Glutamatergic neuron (in vitro differentiated cells): ENCODE results near the gene UMAD1. TPM values are rescaled to one million over a fixed set of nuclear protein-coding genes. Genes with fewer than 3 reads are reported as not detected.

ENCODE experiments used
- DNase-seq: peaks from one replicate; pipeline ENCODE4 v3.0.0; 2022
- H3K27ac Mint-ChIP-seq: one replicate; pipeline ENCODE4 v1.8.0; 2020; ENCODE audit warnings: mild to moderate bottlenecking, mixed read lengths, inconsistent platforms; ENCODE audit not compliant: unreplicated experiment
- H3K27me3 Mint-ChIP-seq: one replicate; pipeline ENCODE4 v1.8.0; 2020; ENCODE audit warnings: mild to moderate bottlenecking, moderate library complexity, mixed read lengths, inconsistent platforms; ENCODE audit not compliant: unreplicated experiment
- H3K36me3 Mint-ChIP-seq: one replicate; pipeline ENCODE4 v1.8.0; 2020; ENCODE audit warnings: mild to moderate bottlenecking, mixed read lengths, inconsistent platforms; ENCODE audit not compliant: unreplicated experiment
- H3K4me1 Mint-ChIP-seq: one replicate; pipeline ENCODE4 v1.8.0; 2020; ENCODE audit warnings: mild to moderate bottlenecking, low read depth, mixed read lengths, inconsistent platforms; ENCODE audit not compliant: unreplicated experiment
- H3K4me3 Mint-ChIP-seq: one replicate; pipeline ENCODE4 v1.8.0; 2020; ENCODE audit warnings: mild to moderate bottlenecking, mixed read lengths, inconsistent platforms; ENCODE audit not compliant: unreplicated experiment
- H3K9me3 Mint-ChIP-seq: one replicate; pipeline ENCODE4 v1.8.0; 2020; ENCODE audit warnings: mild to moderate bottlenecking, moderate library complexity, mixed read lengths, inconsistent platforms; ENCODE audit not compliant: unreplicated experiment
- total RNA-seq: library from RNA; stranded (reverse); fragmentation: NEBNext Ultra II Directional; extraction: Animal tissue kit (Norgen Biotek cat#: 25700); gene quantifications from one replicate; pipeline ENCODE4 v1.2.1, GENCODE V29; 2021; ENCODE audit not compliant: unreplicated experiment
- TF ChIP-seq, protein P1 (sequence below): fragments of 200-600 bp; sonication (generic); IDR thresholded peaks from one replicate; pipeline ENCODE4 v1.5.0; 2021; ENCODE audit not compliant: partially characterized antibody, unreplicated experiment

The UMAD1 gene
- total RNA-seq, 1 donor from 2014 or later: 5.2 TPM

DNA sequence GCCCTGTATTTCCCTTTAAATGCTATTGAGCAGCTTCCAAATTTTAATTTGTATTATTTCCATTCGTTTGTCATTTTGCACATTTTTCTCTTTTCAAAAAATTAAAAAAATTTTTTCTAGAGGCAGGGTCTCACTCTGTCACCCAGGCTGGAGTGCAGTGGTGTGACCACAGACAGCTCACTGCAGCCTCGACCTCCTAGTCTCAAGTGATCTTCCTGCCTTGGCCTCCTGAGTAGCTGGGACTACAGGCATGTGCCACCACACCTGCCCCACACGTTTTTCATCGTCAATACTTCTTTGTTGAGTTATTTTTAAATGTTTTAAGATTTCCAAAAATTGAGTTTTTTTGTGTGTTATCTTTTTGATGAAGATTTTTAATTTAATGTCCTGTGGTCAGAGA, 73.2 kb downstream of the UMAD1 start:
- TF ChIP-seq, protein P1, sequence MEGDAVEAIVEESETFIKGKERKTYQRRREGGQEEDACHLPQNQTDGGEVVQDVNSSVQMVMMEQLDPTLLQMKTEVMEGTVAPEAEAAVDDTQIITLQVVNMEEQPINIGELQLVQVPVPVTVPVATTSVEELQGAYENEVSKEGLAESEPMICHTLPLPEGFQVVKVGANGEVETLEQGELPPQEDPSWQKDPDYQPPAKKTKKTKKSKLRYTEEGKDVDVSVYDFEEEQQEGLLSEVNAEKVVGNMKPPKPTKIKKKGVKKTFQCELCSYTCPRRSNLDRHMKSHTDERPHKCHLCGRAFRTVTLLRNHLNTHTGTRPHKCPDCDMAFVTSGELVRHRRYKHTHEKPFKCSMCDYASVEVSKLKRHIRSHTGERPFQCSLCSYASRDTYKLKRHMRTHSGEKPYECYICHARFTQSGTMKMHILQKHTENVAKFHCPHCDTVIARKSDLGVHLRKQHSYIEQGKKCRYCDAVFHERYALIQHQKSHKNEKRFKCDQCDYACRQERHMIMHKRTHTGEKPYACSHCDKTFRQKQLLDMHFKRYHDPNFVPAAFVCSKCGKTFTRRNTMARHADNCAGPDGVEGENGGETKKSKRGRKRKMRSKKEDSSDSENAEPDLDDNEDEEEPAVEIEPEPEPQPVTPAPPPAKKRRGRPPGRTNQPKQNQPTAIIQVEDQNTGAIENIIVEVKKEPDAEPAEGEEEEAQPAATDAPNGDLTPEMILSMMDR: no peak
- DNase-seq: no peak
- no peaks in the 10 kb centered on the region for H3K36me3 Mint-ChIP-seq
- no peaks in the 10 kb centered on the region for H3K9me3 Mint-ChIP-seq
- H3K4me1 Mint-ChIP-seq: peaks cover 8% of the 10 kb centered on the region
- H3K27ac Mint-ChIP-seq: no peak overlapping the region
- H3K27me3 Mint-ChIP-seq: peaks cover 2% of the 10 kb centered on the region
- H3K4me3 Mint-ChIP-seq: no peak overlapping the region

DNA sequence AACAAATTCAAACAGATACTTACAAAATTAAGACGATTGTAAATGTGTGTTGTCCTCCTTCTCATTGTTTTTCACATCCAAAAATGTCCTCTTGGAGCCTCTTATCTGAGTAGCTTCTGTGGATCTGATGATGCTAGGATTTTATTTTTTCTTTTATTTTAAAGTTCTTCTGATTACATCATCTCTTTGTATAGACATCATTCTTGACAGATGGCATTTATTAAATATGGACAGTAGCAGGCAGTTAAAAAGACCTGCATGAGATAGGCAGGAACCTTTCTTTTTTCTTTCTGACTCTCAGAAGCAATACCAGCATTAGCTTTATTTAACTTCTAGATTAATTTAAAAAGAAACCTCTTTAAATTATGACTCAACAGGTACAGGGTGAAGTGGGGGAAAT, 77.9 kb downstream of the UMAD1 start, which contains the start of gene RPA3:
Gene RPA3, minus strand, starts transcription at position 116 of the 400 bp plus-strand sequence. CDS start 78,189 bp downstream, outside the sequence.
- Mint-ChIP-seq H3K4me3 (no peak within 1 kb of the TSS), H3K36me3 (peaks cover 6% of the 10 kb centered on the region), H3K4me1 (peaks cover 6% of the 10 kb centered on the region), H3K9me3 (no peaks in the 10 kb centered on the region), H3K27ac (no peak within 1 kb of the TSS), H3K27me3 (peaks cover 2% of the 10 kb centered on the region)
- TF ChIP-seq, protein P1: no peak
- no peak for DNase-seq

DNA sequence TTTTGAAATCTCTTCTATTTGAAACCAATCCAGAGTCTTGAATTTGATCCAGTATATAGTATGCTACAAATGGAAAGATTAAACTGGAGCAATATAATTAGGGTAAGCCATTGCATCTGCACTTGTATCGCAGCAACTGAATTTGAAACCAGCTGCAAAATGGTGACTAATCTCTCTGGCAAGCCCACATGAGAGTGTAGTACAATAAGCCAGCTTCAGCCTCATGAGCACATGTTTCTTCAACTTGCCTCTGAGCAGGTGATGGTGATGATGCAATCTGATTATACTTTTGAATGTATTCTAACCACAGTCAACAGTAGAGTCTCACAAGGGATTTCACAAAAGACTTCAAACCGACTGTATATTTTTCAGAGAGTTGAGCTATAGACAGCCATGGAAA, 78.7 kb downstream of the UMAD1 start:
- no peak overlapping the region for H3K27ac Mint-ChIP-seq
- TF ChIP-seq, protein P1: no peak
- H3K27me3 Mint-ChIP-seq: peaks cover 2% of the 10 kb centered on the region
- peaks cover 6% of the 10 kb centered on the region for H3K4me1 Mint-ChIP-seq
- no peak for DNase-seq
- H3K36me3 Mint-ChIP-seq: peaks cover 6% of the 10 kb centered on the region
- H3K9me3 Mint-ChIP-seq: no peaks in the 10 kb centered on the region
- H3K4me3 Mint-ChIP-seq: no peak overlapping the region

DNA sequence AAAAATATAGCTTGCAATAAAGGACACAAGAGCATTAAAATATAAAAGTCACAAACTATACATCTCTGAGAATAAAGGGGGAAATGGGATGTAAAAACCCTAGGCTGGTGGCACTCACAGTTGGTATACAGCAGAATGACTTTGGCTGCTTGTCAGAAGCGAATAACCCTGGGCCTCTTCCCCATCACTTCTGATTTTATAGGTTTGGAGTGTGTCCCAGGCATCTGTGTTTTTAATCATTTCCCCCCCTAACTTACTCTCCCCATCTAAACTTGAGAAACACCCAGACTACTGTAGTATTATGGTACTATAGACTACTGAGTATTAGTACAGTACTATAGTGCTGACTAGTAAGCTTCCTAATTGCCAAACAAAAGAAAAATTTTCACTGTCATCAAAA, 79.6 kb downstream of the UMAD1 start:
- DNase-seq: no peak
- H3K27me3 Mint-ChIP-seq: peaks cover 2% of the 10 kb centered on the region
- no peak overlapping the region for H3K4me3 Mint-ChIP-seq
- H3K36me3 Mint-ChIP-seq: peaks cover 6% of the 10 kb centered on the region
- no peaks in the 10 kb centered on the region for H3K9me3 Mint-ChIP-seq
- TF ChIP-seq, protein P1: no peak
- H3K4me1 Mint-ChIP-seq: peaks cover 6% of the 10 kb centered on the region
- H3K27ac Mint-ChIP-seq: no peak overlapping the region

DNA sequence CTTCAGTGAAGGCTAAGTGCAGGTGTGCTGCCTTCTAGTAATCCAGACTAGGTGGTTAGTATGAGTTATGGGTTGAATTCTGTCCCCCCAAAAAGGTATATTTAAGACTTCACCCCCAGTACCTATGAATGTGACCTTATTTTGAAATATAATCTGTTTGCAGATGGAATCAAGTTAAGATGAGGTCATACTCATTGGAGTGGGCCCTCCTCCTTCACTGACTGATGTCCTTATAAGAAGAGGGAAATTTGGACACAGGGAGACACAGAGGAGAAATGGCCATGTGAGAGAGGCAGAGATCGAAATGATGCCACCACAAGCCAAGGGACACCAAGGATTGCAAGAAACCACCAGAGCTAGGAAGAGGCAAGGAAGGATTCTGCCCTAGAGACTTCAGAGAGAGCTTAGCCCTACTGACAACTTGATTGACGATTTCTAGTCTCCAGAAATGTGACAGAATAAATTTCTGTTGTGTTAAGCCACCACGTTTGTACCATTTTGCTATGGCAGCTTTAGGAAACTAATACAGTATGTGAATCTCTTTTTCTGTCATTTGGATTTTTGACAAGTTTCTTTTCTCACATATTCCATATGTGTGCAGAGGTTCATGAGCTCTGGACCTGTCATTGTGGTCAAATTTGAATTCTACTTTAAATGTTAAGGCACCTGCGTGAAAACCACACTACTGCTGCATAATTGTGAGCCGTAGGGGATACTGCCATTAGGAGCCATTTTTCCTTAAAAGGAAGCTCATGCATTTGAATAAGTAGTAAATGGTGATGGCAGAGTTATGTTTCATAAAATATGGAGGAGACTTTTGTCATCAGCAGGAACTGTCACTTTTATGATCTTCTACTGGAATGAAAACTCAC, 80.4 kb downstream of the UMAD1 start:
- no peak overlapping the region for H3K4me3 Mint-ChIP-seq
- peaks cover 2% of the 10 kb centered on the region for H3K27me3 Mint-ChIP-seq
- DNase-seq: no peak
- H3K36me3 Mint-ChIP-seq: peaks cover 13% of the 10 kb centered on the region
- TF ChIP-seq, protein P1: no peak
- no peak overlapping the region for H3K27ac Mint-ChIP-seq
- no peaks in the 10 kb centered on the region for H3K9me3 Mint-ChIP-seq
- peaks cover 6% of the 10 kb centered on the region for H3K4me1 Mint-ChIP-seq
